ENCODE results near the gene RPS6KC1. TPM values are rescaled to one million over a fixed set of nuclear protein-coding genes. Genes with fewer than 3 reads are reported as not detected.

RPS6KC1 gene
- total RNA-seq, 1 experiment from 2014 or later, result 16.9 TPM

GRCh38 chr1:213162862-213163261 lies 111.8 kb downstream of the RPS6KC1 start:
- no peak overlapping the region for H3K4me2 ChIP-seq (ENCODE audit: insufficient read depth, insufficient read length, low read length)
- no CpG with 5 or more reads among the region's 1 CpG for WGBS (ENCODE audit: extremely low coverage, insufficient read length, low lambda C conversion rate)

More at GRCh38 chr1:213162862-213163261, 111.8 kb downstream of the RPS6KC1 start:
- H3K14ac ChIP-seq (ENCODE audit: insufficient read depth, low read length), result no peak overlapping the region
- no peak overlapping the region for H2BK120ac ChIP-seq (ENCODE audit: low read depth, low read length, poor library complexity, severe bottlenecking)
- Mint-ChIP-seq H3K27me3 (ENCODE audit: low read depth) (no peaks in the 10 kb centered on the region), H3K4me3 (no peak overlapping the region), H3K4me1 (no peaks in the 10 kb centered on the region), H3K27ac (no peak overlapping the region), H3K9me3 (no peaks in the 10 kb centered on the region), H3K36me3 (ENCODE audit: insufficient read depth in 1 of 3, low read depth in 3 of 3) (peaks cover 5 to 8% (median 5%) of the 10 kb centered on the region in 3 experiments; a peak in 4 of 7 replicates)
- no peak overlapping the region for H3K56ac ChIP-seq (ENCODE audit: insufficient read length, low read depth, low read length)
- no peaks in the 10 kb centered on the region for H3K9me3 ChIP-seq (ENCODE audit: control insufficient read depth, low read depth, low read length)
- no peaks in the 10 kb centered on the region for H3K23me2 ChIP-seq (ENCODE audit: insufficient read length, low read depth, low read length, poor library complexity, severe bottlenecking)
- H4K5ac ChIP-seq (ENCODE audit: insufficient read length, low read depth, low read length), result no peak overlapping the region
- H3K4me1 ChIP-seq (ENCODE audit: insufficient read depth, low read length), result no peaks in the 10 kb centered on the region
- H2BK12ac ChIP-seq (ENCODE audit: insufficient read length, low read depth, low read length), result no peak overlapping the region
- H2BK5ac ChIP-seq (ENCODE audit: insufficient read length, low read length), result no peak overlapping the region
- DNase-seq, result no peak
- H2BK20ac ChIP-seq (ENCODE audit: low read depth, low read length, poor library complexity, severe bottlenecking), result no peak overlapping the region
- no peak overlapping the region for H4K91ac ChIP-seq (ENCODE audit: insufficient read length, low read depth, low read length)
- no peak overlapping the region for H2AK5ac ChIP-seq (ENCODE audit: insufficient read length, low read length)
- H3K18ac ChIP-seq (ENCODE audit: insufficient read length, low read depth, low read length), result no peak overlapping the region
- H3K9ac ChIP-seq (ENCODE audit: extremely low read depth, insufficient read length, low read length), result no peak overlapping the region
- H3K27ac ChIP-seq (ENCODE audit: insufficient read length, low read depth, low read length), result no peak overlapping the region
- no peak overlapping the region for H2BK15ac ChIP-seq (ENCODE audit: low read depth, low read length)
- H4K20me1 ChIP-seq (ENCODE audit: control insufficient read depth, insufficient read depth, insufficient read length), result no peaks in the 10 kb centered on the region
- no peaks in the 10 kb centered on the region; the same call in 1 of the 2 replicates for H3K79me2 ChIP-seq (ENCODE audit: insufficient read depth, low read length)
- no peaks in the 10 kb centered on the region for H3K79me1 ChIP-seq (ENCODE audit: insufficient read depth, low read depth, low read length, poor library complexity, severe bottlenecking)
- no peak overlapping the region for H4K8ac ChIP-seq (replicated peaks; ENCODE audit: insufficient read length, low read depth, low read length)
- H3K27me3 ChIP-seq (ENCODE audit: insufficient read depth, low read length), result no peaks in the 10 kb centered on the region
- TF ChIP-seq, protein P1, sequence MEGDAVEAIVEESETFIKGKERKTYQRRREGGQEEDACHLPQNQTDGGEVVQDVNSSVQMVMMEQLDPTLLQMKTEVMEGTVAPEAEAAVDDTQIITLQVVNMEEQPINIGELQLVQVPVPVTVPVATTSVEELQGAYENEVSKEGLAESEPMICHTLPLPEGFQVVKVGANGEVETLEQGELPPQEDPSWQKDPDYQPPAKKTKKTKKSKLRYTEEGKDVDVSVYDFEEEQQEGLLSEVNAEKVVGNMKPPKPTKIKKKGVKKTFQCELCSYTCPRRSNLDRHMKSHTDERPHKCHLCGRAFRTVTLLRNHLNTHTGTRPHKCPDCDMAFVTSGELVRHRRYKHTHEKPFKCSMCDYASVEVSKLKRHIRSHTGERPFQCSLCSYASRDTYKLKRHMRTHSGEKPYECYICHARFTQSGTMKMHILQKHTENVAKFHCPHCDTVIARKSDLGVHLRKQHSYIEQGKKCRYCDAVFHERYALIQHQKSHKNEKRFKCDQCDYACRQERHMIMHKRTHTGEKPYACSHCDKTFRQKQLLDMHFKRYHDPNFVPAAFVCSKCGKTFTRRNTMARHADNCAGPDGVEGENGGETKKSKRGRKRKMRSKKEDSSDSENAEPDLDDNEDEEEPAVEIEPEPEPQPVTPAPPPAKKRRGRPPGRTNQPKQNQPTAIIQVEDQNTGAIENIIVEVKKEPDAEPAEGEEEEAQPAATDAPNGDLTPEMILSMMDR (conservative IDR thresholded peaks at IDR 0.05), result no peak
- H3T11ph ChIP-seq (ENCODE audit: low read length), result no peak overlapping the region
- H2AFZ ChIP-seq (ENCODE audit: low read length), result no peak overlapping the region
- H3K4ac ChIP-seq (ENCODE audit: low read depth, low read length), result no peak overlapping the region
- H3K23ac ChIP-seq (ENCODE audit: insufficient read length, low read depth, low read length), result no peak overlapping the region

Data from H9 (cell line).